Measurements from ENCODE around the gene GSTM5.
"Not testable (repeated sequence)": the region's sequence is repeated elsewhere in the genome, so short reads cannot be mapped to it uniquely, and the experiment has no call there.

The GSTM5 gene

DNA sequence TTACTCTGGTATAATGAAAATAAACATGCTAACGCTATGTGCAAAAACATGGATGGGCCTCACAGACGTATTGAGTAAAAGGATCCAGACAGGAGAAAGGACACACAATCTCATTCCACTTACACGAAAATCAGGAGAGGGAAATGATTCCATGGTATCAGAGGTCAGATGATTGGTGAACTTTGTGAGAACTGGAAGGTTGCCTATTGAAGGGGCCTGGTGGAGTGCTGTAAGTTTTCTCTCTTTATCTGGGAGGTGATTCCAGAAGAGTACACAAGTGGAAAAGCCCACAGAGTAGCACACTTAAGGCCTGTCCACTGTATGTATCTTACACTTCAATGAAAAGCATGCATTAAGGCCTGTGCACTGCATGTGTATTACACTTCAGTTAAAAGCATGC, 34.6 kb upstream of the GSTM5 start:
- TF ChIP-seq, protein P1, sequence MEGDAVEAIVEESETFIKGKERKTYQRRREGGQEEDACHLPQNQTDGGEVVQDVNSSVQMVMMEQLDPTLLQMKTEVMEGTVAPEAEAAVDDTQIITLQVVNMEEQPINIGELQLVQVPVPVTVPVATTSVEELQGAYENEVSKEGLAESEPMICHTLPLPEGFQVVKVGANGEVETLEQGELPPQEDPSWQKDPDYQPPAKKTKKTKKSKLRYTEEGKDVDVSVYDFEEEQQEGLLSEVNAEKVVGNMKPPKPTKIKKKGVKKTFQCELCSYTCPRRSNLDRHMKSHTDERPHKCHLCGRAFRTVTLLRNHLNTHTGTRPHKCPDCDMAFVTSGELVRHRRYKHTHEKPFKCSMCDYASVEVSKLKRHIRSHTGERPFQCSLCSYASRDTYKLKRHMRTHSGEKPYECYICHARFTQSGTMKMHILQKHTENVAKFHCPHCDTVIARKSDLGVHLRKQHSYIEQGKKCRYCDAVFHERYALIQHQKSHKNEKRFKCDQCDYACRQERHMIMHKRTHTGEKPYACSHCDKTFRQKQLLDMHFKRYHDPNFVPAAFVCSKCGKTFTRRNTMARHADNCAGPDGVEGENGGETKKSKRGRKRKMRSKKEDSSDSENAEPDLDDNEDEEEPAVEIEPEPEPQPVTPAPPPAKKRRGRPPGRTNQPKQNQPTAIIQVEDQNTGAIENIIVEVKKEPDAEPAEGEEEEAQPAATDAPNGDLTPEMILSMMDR (conservative IDR thresholded peaks at IDR 0.05; ENCODE audit: low read depth, low read length): no peak
- no peak for DNase-seq (ENCODE audit: low read depth)
- H3K4me3 ChIP-seq (ENCODE audit: low read length): no peak overlapping the region

DNA sequence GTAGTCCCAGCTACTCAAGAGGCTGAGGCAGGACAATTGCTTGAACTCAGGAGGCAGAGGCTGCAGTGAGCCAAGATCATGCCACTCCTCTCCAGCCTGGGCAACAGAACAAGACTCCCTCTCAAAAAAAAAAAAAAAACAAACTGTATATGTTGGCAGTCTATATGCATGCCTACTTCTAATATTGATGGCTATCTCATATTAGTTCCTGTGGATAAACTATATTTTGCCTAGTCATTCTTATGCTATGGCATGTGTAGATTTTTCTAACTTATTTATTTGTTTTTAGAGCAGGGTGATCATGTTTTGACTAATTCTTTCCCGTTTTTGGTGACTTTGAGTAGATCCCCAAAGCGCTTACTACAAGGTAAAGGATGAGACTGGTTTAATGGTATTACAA, 33.4 kb upstream of the GSTM5 start:
- not testable (repeated sequence) for H3K4me3 ChIP-seq (ENCODE audit: low read length); DNase-seq (ENCODE audit: low read depth)

DNA sequence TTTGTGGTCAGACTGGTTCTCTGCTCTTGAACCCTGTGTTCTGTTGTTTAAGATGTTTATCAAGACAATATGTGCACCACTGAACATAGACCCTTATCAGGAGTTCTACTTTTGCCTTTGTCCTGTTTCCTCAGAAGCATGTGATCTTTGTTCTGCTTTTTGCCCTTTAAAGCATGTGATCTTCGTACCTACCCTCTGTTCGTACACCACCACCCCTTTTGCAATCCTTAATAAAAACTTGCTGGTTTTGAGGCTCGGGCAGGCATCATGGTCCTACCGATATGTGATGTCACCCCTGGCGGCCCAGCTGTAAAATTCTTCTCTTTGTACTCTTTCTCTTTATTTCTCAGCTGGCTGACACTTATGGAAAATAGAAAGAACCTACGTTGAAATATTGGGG, 27.3 kb upstream of the GSTM5 start:
- DNase-seq (ENCODE audit: low read depth); H3K4me3 ChIP-seq (ENCODE audit: low read length): not testable (repeated sequence)

DNA sequence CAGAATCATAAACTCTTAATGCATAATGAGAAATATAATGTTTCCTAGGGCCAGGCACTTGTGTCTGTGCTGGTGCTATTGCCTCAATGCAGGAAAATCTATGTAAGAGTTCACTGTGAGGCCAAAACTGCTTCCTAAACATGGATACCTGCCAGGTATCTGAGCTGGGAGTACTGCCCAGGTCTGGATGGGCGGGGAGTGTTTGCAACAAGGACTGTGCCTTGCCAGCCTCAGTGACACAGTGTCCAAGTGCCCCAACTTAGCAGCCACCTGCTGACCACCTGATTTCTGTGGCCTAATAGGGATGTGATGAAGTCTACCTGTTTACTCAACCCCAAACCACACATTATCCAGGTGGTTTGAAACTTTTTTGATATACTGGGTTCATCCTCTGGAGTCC, 26.7 kb upstream of the GSTM5 start:
- not testable (repeated sequence) for DNase-seq (ENCODE audit: low read depth)

DNA sequence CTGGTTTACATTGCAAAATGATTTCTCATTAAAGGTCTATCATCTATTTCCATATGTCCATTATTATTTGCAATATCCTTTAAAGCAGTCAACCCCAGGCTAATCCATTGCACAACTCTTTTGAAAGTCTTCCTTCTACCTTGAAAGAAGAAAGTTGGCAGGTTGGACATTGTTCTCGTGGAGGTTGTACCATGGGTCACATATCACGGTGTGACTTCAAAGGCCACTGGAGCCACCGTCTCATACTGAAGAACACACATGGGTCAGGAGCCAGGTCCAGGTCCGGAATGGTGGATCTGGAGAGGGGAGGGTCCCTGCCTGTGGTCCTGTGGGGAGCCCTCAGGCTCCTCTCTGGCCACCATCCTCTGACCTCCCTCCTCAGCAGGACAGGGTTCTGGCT, 26.2 kb upstream of the GSTM5 start:
- DNase-seq (ENCODE audit: low read depth): not testable (repeated sequence)

More for the DNA sequence above, 26.7 kb upstream of the GSTM5 start:
- not testable (repeated sequence) for H3K4me3 ChIP-seq (ENCODE audit: low read length)

DNA sequence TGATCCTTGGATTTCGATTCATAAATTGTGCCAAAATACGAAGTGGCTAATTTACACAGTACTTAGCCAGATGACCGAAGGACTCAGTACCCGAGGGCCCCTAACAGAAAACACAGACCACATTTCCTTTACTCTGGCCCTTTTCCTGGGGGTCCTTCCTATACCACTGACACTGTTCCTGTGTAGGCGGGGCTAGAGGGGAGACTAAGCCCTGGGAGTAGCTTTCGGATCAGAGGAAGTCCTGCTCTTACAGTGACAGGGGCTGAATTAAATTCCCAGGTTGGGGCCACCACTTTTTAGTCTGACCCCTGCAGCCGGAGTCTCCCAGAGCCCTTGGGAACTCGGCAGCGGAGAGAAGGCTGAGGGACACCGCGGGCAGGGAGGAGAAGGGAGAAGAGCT, 24.9 kb upstream of the GSTM5 start:
- not testable (repeated sequence) for DNase-seq (ENCODE audit: low read depth)
- peak overlapping the region; percentile 47 for H3K4me3 ChIP-seq (ENCODE audit: low read length)

More for the DNA sequence above, 26.2 kb upstream of the GSTM5 start:
- H3K4me3 ChIP-seq (ENCODE audit: low read length): not testable (repeated sequence)

DNA sequence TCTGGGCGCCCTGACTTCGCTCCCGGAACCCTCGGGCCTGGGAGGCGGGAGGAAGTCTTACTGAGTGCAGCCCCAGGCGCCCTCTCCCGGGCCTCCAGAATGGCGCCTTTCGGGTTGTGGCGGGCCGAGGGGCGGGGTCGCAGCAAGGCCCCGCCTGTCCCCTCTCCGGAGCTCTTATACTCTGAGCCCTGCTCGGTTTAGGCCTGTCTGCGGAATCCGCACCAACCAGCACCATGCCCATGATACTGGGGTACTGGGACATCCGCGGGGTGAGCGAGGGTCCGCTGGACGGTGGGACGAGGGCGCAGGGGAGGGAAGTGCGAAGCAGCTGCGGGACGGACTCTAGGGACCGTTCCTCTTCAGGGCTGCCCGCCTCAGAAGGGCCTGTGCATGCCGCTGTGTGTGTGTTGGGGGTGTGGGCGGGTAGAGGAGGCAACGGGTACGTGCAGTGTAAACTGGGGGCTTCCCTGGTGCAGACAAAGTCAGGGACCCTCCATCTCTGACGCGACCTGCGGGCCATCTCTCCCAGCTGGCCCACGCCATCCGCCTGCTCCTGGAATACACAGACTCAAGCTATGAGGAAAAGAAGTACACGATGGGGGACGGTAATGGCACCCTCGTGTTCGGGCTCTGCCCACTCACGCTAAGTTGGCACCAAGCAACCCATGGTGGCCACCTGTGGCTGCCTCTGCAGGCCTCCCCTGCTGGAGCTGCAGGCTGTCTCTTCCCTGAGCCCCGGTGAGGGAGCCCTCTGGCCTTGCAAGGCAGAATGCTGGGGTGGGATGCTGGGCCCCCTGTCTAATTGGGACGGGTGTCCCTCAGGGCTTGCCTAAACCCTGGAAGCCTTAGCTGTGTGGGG, 24.2 kb upstream of the GSTM5 start, which contains the start of gene GSTM1:
Gene GSTM1, plus strand, starts transcription at position 177 of the 859 bp plus-strand sequence. Its CDS starts 57 bp downstream, at position 234.
- H3K4me3 ChIP-seq (ENCODE audit: low read length): peak within 1 kb of the TSS; percentile 47
- TF ChIP-seq, protein P1 (conservative IDR thresholded peaks at IDR 0.05; ENCODE audit: low read depth, low read length): peak; percentile 32
- DNase-seq (ENCODE audit: low read depth): peak; percentile 19

DNA sequence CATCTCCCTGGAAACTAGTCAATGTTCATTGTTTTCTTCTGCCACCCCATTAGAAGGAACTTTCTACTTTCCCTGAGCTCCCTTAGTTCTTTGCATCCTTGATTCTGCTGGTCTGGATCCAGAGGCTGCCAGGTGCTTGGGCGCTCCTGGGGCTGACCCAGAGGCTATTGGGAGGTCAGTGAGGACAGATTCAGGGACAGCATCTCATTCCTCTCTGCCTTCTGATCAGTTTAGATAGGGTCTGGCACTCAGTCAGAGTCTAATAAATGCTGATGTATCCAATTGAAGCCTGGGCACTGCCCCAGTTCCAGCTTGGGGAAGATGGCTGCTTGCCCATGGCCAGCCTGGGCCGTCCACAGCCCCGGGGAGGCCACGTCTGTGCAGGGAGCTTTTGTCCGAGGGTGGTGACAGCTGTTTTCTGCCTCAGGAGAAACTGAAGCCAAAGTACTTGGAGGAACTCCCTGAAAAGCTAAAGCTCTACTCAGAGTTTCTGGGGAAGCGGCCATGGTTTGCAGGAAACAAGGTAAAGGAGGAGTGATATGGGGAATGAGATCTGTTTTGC, 22.1 kb upstream of the GSTM5 start:
- TF ChIP-seq, protein P1 (conservative IDR thresholded peaks at IDR 0.05; ENCODE audit: low read depth, low read length): no peak

DNA sequence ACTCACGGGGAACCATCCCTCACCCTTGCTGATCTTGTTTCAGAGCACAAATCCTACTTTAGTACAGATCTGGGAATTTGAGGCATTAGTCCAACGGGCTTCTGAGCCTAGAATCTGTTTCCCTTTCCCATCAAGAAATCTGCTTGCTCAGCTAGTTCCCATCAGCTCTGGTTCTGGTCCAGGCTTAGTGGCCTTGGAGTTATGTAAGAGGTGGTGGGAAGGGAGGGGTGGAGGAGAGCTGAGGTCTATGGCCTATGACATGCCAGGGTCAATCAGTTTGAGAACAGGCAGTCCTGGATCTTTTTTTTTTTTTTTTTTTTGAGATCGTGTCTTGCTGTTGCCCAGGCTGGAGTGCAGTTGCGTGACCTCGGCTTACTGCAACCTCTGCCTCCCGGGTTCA, 20.3 kb upstream of the GSTM5 start:
- H3K4me3 ChIP-seq (ENCODE audit: low read length): no peak overlapping the region
- TF ChIP-seq, protein P1 (conservative IDR thresholded peaks at IDR 0.05; ENCODE audit: low read depth, low read length): no peak
- DNase-seq (ENCODE audit: low read depth): no peak

More for the DNA sequence above, 22.1 kb upstream of the GSTM5 start:
- H3K4me3 ChIP-seq (ENCODE audit: low read length): no peak overlapping the region
- no peak for DNase-seq (ENCODE audit: low read depth)

DNA sequence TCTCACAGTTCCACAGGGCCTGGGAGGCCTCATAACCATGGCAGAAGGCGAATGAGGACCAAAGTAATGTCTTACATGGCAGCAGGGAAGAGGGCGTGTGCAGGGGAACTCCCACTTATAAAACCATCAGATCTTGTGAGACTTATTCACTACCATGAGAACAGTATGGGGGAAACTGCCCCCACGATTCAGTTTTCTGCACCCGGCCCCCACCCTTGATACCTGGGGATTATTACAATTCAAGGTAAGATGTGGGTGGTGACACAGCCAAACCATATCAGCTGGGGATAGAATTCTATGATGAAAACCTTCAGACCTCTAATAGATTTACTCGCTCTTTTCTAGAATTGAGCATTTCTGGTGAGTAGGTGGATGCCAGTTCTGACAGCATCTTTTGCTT, 17.7 kb upstream of the GSTM5 start:
- not testable (repeated sequence) for DNase-seq (ENCODE audit: low read depth)

DNA sequence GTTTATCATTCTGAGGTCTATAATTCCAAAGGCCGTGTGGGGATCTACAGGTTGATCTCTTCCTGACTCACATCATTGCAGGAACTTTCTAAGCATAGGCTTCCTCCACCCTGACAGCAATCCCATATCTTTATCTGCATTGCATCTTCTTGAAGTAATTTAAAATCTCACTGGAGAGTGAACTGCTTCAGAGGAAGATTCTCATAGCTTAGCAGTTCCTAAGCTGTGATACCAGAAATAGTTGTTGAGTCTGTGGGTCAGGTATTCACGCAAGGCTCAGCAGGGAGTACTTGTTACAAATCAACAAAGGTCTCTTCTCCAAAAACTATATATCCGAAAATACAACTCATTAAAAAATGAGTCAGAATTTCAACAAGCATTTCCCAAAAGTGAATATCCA, 16.9 kb upstream of the GSTM5 start:
- DNase-seq (ENCODE audit: low read depth); H3K4me3 ChIP-seq (ENCODE audit: low read length): not testable (repeated sequence)

More for the DNA sequence above, 17.7 kb upstream of the GSTM5 start:
- not testable (repeated sequence) for H3K4me3 ChIP-seq (ENCODE audit: low read length)
